Loucy (cell line): Measurements from ENCODE around the gene HNRNPH3.

Experiments used
- H2AFZ ChIP-seq: fragments of 200-600 bp; sonication (generic); 2 replicates; pipeline ENCODE4 v1.6.0; 2016; ENCODE audit warnings: antibody characterized with exemption, mild to moderate bottlenecking, low read length, moderate library complexity
- H3F3A ChIP-seq: fragments of 200-600 bp; 2 replicates; pipeline ENCODE4 v1.6.0; 2016; ENCODE audit warnings: antibody characterized with exemption, low read depth, mild to moderate bottlenecking
- H3K27me3 ChIP-seq: fragments of 200-600 bp; sonication (generic); 2 replicates; pipeline ENCODE4 v1.6.1; 2014; ENCODE audit warnings: low read length, mild to moderate bottlenecking; ENCODE audit not compliant: insufficient read depth, poor library complexity, severe bottlenecking
- H3K36me3 ChIP-seq: fragments of 200-600 bp; sonication (generic); 2 replicates; pipeline ENCODE4 v1.6.1; 2016; ENCODE audit warnings: low read length; ENCODE audit not compliant: insufficient read depth
- H3K4me1 ChIP-seq: fragments of 200-600 bp; sonication (generic); 2 replicates; pipeline ENCODE4 v1.5.1; 2014; ENCODE audit warnings: low read length, mild to moderate bottlenecking; ENCODE audit not compliant: insufficient read depth, poor library complexity, severe bottlenecking
- H3K4me2 ChIP-seq: fragments of 200-600 bp; sonication (generic); 2 replicates; pipeline ENCODE4 v1.6.0; 2014; ENCODE audit warnings: antibody characterized with exemption, low read length, low read depth, mild to moderate bottlenecking; ENCODE audit not compliant: poor library complexity, severe bottlenecking
- H3K4me3 ChIP-seq: fragments of 200-600 bp; sonication (generic); 2 replicates; pipeline ENCODE4 v1.5.1; 2014; ENCODE audit warnings: low read length, mild to moderate bottlenecking, mixed read lengths; ENCODE audit not compliant: poor library complexity, severe bottlenecking
- H3K79me2 ChIP-seq: fragments of 200-600 bp; sonication (generic); 2 replicates; pipeline ENCODE4 v1.6.1; 2014; ENCODE audit warnings: low read length; ENCODE audit not compliant: insufficient read depth
- H3K9ac ChIP-seq: fragments of 200-600 bp; sonication (generic); 2 replicates; pipeline ENCODE4 v1.6.0; 2014; ENCODE audit warnings: mild to moderate bottlenecking, low read depth, low read length, moderate library complexity; ENCODE audit not compliant: poor library complexity, severe bottlenecking
- H3K9me2 ChIP-seq: fragments of 200-600 bp; sonication (generic); replicated peaks from 2 replicates; pipeline ENCODE4 v1.6.1; 2016; ENCODE audit warnings: low read depth, low read length, mixed read lengths
- H3K9me3 ChIP-seq: fragments of 200-600 bp; sonication (generic); 2 replicates; pipeline ENCODE4 v1.6.1; 2014; ENCODE audit warnings: mild to moderate bottlenecking, antibody characterized with exemption, low read length, low read depth; ENCODE audit not compliant: insufficient read depth
- H4K20me1 ChIP-seq: fragments of 200-600 bp; sonication (generic); 2 replicates; pipeline ENCODE4 v1.6.0; 2014; ENCODE audit warnings: antibody characterized with exemption, low read length, mild to moderate bottlenecking; ENCODE audit not compliant: insufficient read depth, poor library complexity, severe bottlenecking
- CTCF ChIP-seq: fragments of 200-600 bp; sonication (generic); conservative IDR thresholded peaks from 2 replicates; pipeline ENCODE4 v1.5.1; 2014; ENCODE audit warnings: mild to moderate bottlenecking, antibody characterized with exemption, low read length
- EZH2phosphoT487 ChIP-seq: fragments of 200-600 bp; IDR thresholded peaks from 2 replicates; pipeline ENCODE4 v1.6.1; 2018; ENCODE audit warnings: antibody characterized with exemption, mild to moderate bottlenecking, moderate library complexity, borderline replicate concordance

Gene HNRNPH3

GRCh38 chr10:68290736-68291135 lies 41.1 kb upstream of the HNRNPH3 start:
- Histone ChIP-seq H3K9me2 (no peaks in the 10 kb centered on the region), H3K9ac (no peak overlapping the region), H3K79me2 (no peaks in the 10 kb centered on the region), H3K4me3 (no peak overlapping the region), H3K9me3 (no peaks in the 10 kb centered on the region), H3K4me1 (no peaks in the 10 kb centered on the region), H3K4me2 (no peak overlapping the region), H3K27me3 (no peaks in the 10 kb centered on the region), H3K36me3 (no peaks in the 10 kb centered on the region), H3F3A (no peaks in the 10 kb centered on the region), H4K20me1 (no peaks in the 10 kb centered on the region), H2AFZ (no peak overlapping the region)
- TF ChIP-seq EZH2phosphoT487 (no peak), CTCF (no peak)

GRCh38 chr10:68296843-68297663 lies 34.8 kb upstream of the HNRNPH3 start:
- H4K20me1 ChIP-seq: no peaks in the 10 kb centered on the region
- H3K4me2 ChIP-seq: no peak overlapping the region
- no peaks in the 10 kb centered on the region for H3F3A ChIP-seq
- no peaks in the 10 kb centered on the region for H3K4me1 ChIP-seq
- H2AFZ ChIP-seq: no peak overlapping the region; the same call in 1 of the 2 replicates
- H3K9me3 ChIP-seq: no peaks in the 10 kb centered on the region
- no peak overlapping the region for H3K9ac ChIP-seq
- no peak overlapping the region for H3K4me3 ChIP-seq
- TF ChIP-seq CTCF: no peak
- TF ChIP-seq EZH2phosphoT487: no peak
- no peaks in the 10 kb centered on the region for H3K36me3 ChIP-seq
- no peaks in the 10 kb centered on the region for H3K27me3 ChIP-seq
- H3K79me2 ChIP-seq: no peaks in the 10 kb centered on the region
- no peaks in the 10 kb centered on the region for H3K9me2 ChIP-seq

GRCh38 chr10:68301301-68301700 lies 30.6 kb upstream of the HNRNPH3 start:
- H3K4me1 ChIP-seq: no peaks in the 10 kb centered on the region
- H3F3A ChIP-seq: no peaks in the 10 kb centered on the region
- no peaks in the 10 kb centered on the region for H3K27me3 ChIP-seq
- no peaks in the 10 kb centered on the region for H3K36me3 ChIP-seq
- no peak overlapping the region for H3K4me2 ChIP-seq
- H3K9me3 ChIP-seq: no peaks in the 10 kb centered on the region
- no peak overlapping the region for H2AFZ ChIP-seq
- H3K79me2 ChIP-seq: no peaks in the 10 kb centered on the region
- H3K9me2 ChIP-seq: no peaks in the 10 kb centered on the region
- H4K20me1 ChIP-seq: no peaks in the 10 kb centered on the region
- H3K9ac ChIP-seq: no peak overlapping the region
- no peak overlapping the region for H3K4me3 ChIP-seq
- TF ChIP-seq EZH2phosphoT487 (no peak), CTCF (no peak)
